ENCODE results near the gene SEZ6L2. TPM values are rescaled to one million over a fixed set of nuclear protein-coding genes. Genes with fewer than 3 reads are reported as not detected.

Gene SEZ6L2
- total and polyA plus RNA-seq, 9 of the 15 experiments (the other 6 are each of a cell fraction or from before 2014, with no cell fraction given) = 0.10 to 2.1 (median 0.72) TPM

DNA sequence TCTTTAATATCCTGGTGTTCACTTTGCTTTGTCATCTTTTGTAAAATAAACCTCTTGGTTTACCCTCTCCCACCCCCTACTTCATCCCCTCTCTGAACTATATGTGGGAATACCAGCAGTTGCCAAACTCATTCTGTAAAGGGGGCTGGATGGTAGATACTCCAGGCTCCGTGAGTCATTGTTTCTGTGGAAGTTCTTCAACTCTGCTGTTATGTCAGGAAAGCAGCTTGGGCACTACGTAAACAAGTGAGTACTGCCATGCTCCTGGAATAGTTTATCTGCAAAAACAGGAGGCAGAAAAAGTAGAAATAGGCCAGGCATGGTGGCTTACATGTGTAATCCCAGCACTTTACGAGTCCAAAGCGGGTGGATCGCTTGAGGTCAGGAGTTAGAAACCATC is 61.5 kb downstream of the SEZ6L2 start (continued):
- TF ChIP-seq, protein P1, sequence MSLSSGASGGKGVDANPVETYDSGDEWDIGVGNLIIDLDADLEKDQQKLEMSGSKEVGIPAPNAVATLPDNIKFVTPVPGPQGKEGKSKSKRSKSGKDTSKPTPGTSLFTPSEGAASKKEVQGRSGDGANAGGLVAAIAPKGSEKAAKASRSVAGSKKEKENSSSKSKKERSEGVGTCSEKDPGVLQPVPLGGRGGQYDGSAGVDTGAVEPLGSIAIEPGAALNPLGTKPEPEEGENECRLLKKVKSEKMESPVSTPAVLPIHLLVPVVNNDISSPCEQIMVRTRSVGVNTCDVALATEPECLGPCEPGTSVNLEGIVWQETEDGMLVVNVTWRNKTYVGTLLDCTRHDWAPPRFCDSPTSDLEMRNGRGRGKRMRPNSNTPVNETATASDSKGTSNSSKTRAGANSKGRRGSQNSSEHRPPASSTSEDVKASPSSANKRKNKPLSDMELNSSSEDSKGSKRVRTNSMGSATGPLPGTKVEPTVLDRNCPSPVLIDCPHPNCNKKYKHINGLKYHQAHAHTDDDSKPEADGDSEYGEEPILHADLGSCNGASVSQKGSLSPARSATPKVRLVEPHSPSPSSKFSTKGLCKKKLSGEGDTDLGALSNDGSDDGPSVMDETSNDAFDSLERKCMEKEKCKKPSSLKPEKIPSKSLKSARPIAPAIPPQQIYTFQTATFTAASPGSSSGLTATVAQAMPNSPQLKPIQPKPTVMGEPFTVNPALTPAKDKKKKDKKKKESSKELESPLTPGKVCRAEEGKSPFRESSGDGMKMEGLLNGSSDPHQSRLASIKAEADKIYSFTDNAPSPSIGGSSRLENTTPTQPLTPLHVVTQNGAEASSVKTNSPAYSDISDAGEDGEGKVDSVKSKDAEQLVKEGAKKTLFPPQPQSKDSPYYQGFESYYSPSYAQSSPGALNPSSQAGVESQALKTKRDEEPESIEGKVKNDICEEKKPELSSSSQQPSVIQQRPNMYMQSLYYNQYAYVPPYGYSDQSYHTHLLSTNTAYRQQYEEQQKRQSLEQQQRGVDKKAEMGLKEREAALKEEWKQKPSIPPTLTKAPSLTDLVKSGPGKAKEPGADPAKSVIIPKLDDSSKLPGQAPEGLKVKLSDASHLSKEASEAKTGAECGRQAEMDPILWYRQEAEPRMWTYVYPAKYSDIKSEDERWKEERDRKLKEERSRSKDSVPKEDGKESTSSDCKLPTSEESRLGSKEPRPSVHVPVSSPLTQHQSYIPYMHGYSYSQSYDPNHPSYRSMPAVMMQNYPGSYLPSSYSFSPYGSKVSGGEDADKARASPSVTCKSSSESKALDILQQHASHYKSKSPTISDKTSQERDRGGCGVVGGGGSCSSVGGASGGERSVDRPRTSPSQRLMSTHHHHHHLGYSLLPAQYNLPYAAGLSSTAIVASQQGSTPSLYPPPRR (CRISPR knock-in tag; IDR thresholded peaks at IDR 0.05; ENCODE audit: borderline replicate concordance) = no peak
- TF ChIP-seq ZNF184 (CRISPR knock-in tag; IDR thresholded peaks at IDR 0.05) = no peak
- TF ChIP-seq, protein P2, sequence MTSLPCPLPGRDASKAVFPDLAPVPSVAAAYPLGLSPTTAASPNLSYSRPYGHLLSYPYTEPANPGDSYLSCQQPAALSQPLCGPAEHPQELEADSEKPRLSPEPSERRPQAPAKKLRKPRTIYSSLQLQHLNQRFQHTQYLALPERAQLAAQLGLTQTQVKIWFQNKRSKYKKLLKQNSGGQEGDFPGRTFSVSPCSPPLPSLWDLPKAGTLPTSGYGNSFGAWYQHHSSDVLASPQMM (CRISPR knock-in tag; IDR thresholded peaks at IDR 0.05) = no peak

DNA sequence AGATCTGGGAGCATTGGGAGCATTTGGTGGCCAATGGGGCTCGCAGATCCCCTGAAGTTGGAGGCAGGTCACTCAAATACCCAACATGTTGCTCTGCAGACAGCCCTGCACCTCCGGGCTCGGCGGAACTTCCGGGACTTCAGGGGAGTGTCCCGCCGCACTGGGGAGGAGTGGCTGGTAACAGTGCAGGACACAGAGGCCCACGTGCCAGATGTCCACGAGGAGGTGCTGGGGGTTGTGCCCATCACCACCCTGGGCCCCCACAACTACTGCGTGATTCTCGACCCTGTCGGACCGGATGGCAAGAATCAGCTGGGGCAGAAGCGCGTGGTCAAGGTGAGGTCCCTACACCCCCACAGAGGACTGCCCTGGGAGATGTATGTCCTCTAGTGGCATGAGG is 62.7 kb downstream of the SEZ6L2 start:
- intact Hi-C loops (cut with micrococcal nuclease) = no loop called here
- Histone ChIP-seq H3K36me3 (ENCODE audit: control insufficient read depth, insufficient read depth, low read length) (no peaks in the 10 kb centered on the region), H3K9me3 (replicated peaks; ENCODE audit: control insufficient read depth, insufficient read depth, low read depth, low read length) (no peaks in the 10 kb centered on the region), H3K9ac (ENCODE audit: insufficient read depth in 1 of 2, low read depth in 2 of 2, low read length in 2 of 2) (peak overlapping the region in 1 of 2 experiments; percentile 66; a peak in 1 of 4 replicates), H3K4me3 (no peak overlapping the region), H3K9me1 (ENCODE audit: control insufficient read depth, insufficient read depth, low read length) (no peaks in the 10 kb centered on the region), H3K27me3 (ENCODE audit: control insufficient read depth in 2 of 2, insufficient read depth in 2 of 2, low read length in 2 of 2) (no peaks in the 10 kb centered on the region), H2AFZ (ENCODE audit: low read depth, low read length) (peak overlapping the region; percentile 62; the same call in 1 of the 2 replicates), H4K20me1 (replicated peaks; ENCODE audit: control insufficient read depth, insufficient read depth, low read length) (no peaks in the 10 kb centered on the region), H3K4me2 (ENCODE audit: insufficient read depth, low read length) (no peak overlapping the region), H3K27ac (ENCODE audit: extremely low read depth, low read depth, low read length) (no peak overlapping the region), H3K79me2 (ENCODE audit: control insufficient read depth, insufficient read depth, low read length) (no peaks in the 10 kb centered on the region), H3K4me1 (replicated peaks in 1 of 2; ENCODE audit: control insufficient read depth in 2 of 2, insufficient read depth in 2 of 2, low read length in 2 of 2) (peaks cover 0 to 19% of the 10 kb centered on the region in 2 experiments; a peak in 2 of 5 replicates)
- ATAC-seq (peak; percentile 76), FAIRE-seq (no peak), DNase-seq (ENCODE audit: extremely low read depth in 1 of 4, low spot score in 3 of 4) (no peak)
- 48% methylated on average over 14 of the region's 15 CpGs for WGBS (ENCODE audit: insufficient coverage, low coverage, missing lambda C conversion rate)
- in situ Hi-C loops (cut with MboI) = no loop called here
- BruUV-seq (replicated peaks) = no TSS peak
- ChIA-PET CTCF (ENCODE audit: low intra/inter-chr PET ratio) (no interaction called here), POLR2A (no interaction called here)
- TF ChIP-seq BCL6 (CRISPR knock-in tag; IDR thresholded peaks at IDR 0.05) (no peak), RAD21 (CRISPR knock-in tag; conservative IDR thresholded peaks at IDR 0.05 in 1 of 2, IDR thresholded peaks at IDR 0.05 in 1 of 2) (0 out of 4 replicates have a peak, but pooled peaks of 1 of the 2 experiments have one; percentile 3), ZNF507 (tag; conservative IDR thresholded peaks at IDR 0.05) (no peak), L3MBTL2 (IDR thresholded peaks at IDR 0.05) (peak; percentile 84)

Data from K562 (cell line).